Left ventricle myocardium inferior (tissue), 1 donor: ENCODE measurements around the gene MSI2. TPM values are rescaled to one million over a fixed set of nuclear protein-coding genes. Genes with fewer than 3 reads are reported as not detected.

ENCODE experiments used
- DNase-seq: peaks from one replicate; pipeline ENCODE4 v3.0.0-alpha.2; 2020
- H3K27ac ChIP-seq: fragments of 200-600 bp; replicated peaks from 2 replicates; pipeline ENCODE4 v1.8.0; 2021
- H3K27me3 ChIP-seq: fragments of 200-600 bp; 2 replicates; pipeline ENCODE4 v1.8.0; 2021; ENCODE audit warnings: low read depth
- H3K36me3 ChIP-seq: fragments of 200-600 bp; 2 replicates; pipeline ENCODE4 v1.8.0; 2021
- H3K4me1 ChIP-seq: fragments of 200-600 bp; 2 replicates; pipeline ENCODE4 v1.8.0; 2021
- H3K4me3 ChIP-seq: fragments of 200-600 bp; 2 replicates; pipeline ENCODE4 v1.8.0; 2021; ENCODE audit warnings: mild to moderate bottlenecking, moderate library complexity
- H3K9me3 ChIP-seq: fragments of 200-600 bp; replicated peaks from 2 replicates; pipeline ENCODE4 v1.8.0; 2021
- CTCF ChIP-seq: fragments of 200-600 bp; IDR thresholded peaks from 2 replicates; pipeline ENCODE4 v1.8.0; 2021; ENCODE audit warnings: antibody characterized with exemption, mild to moderate bottlenecking, borderline replicate concordance
- intact Hi-C: fragments of 100-400 bp; cut with micrococcal nuclease; formaldehyde crosslinking; loops from one replicate; pipeline ENCODE4 v1.11.0; 2022
- long read RNA-seq: library from polyadenylated mRNA; unstranded; transcript quantifications from one replicate; pipeline ENCODE4 v2.0.0, GENCODE V29; 2021
- total RNA-seq: library from RNA; stranded (reverse); fragmentation: NEBNext Ultra II Directional; extraction: Animal tissue kit (Norgen Biotek cat#: 25700); gene quantifications from one replicate; pipeline ENCODE4 v1.2.1, GENCODE V29; 2021
- donor health status: DM: no; HTN: yes; CAD: no; lungs with severe emphysema.

Gene MSI2
- total RNA-seq = 118 TPM
- long read RNA-seq, partial matches to known transcripts = 2 of 42 reads
- long read RNA-seq, other reads (novel, unspliced or antisense) = 38 of 42 reads

- no peak for TF ChIP-seq CTCF
- Histone ChIP-seq H3K4me1 (peaks cover 44% of the 10 kb centered on the region), H3K27ac (peak within 1 kb of the TSS; percentile 97), H3K9me3 (peaks cover 5% of the 10 kb centered on the region), H3K36me3 (peaks cover 12% of the 10 kb centered on the region), H3K27me3 (no peaks in the 10 kb centered on the region), H3K4me3 (peak within 1 kb of the TSS; percentile 98)
- intact Hi-C loops = no loop called here
- peak; percentile 95 for DNase-seq
These were observed at the start of gene MSI2 for GRCh38 chr17:57255776-57256681. Gene MSI2, plus strand, starts transcription at chr17:57256523. Its CDS starts 220 bp downstream, at chr17:57256743.

DNA sequence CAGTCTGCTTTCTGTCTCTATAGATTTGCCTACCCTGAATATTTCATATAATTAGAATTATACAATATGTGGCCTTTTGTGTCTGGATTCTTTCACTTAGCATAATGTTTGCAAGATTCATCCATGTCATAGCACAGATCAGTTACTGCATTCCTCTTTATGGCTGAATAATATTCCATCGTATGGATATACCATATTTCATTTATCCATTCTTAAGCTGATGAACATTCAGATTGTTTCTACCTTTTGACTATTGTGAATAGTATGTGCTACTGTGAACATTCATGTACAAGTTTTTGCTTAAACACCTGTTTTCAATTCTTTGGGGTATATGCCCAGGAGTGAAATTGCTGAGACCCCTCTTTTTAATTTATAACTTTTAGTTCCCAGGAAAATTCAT is 49.4 kb upstream of the MSI2 start:
- peaks cover 27% of the 10 kb centered on the region for H3K9me3 ChIP-seq
- no peak overlapping the region for H3K4me3 ChIP-seq
- peaks cover 4% of the 10 kb centered on the region for H3K27me3 ChIP-seq
- intact Hi-C loops = no loop called here
- DNase-seq = no peak
- H3K27ac ChIP-seq = no peak overlapping the region
- H3K4me1 ChIP-seq = no peaks in the 10 kb centered on the region
- H3K36me3 ChIP-seq = no peaks in the 10 kb centered on the region
- TF ChIP-seq CTCF = no peak

DNA sequence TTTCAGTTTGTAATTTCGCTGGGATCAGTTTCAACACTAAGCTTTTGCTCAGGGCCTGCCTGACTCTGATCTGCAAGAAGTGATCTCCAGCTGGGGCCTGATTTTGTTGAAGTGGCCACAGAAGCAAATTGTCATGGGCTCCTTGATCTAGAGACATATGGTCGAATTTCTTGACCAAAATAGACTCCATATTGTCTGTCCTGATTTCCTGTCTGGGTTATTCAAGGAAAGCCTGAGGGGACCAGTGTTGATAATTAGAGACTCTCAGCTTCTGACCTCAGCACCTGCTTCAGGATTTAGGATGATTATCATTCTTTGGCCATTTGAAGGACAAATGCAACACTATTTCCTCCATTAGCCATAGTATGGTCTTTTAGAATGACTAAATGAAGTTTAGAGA is 48.9 kb upstream of the MSI2 start:
- intact Hi-C loops = no loop called here
- Histone ChIP-seq H3K4me1 (no peaks in the 10 kb centered on the region), H3K4me3 (no peak overlapping the region), H3K36me3 (no peaks in the 10 kb centered on the region), H3K27ac (no peak overlapping the region), H3K27me3 (peaks cover 4% of the 10 kb centered on the region), H3K9me3 (peaks cover 27% of the 10 kb centered on the region)
- TF ChIP-seq CTCF = no peak
- no peak for DNase-seq

DNA sequence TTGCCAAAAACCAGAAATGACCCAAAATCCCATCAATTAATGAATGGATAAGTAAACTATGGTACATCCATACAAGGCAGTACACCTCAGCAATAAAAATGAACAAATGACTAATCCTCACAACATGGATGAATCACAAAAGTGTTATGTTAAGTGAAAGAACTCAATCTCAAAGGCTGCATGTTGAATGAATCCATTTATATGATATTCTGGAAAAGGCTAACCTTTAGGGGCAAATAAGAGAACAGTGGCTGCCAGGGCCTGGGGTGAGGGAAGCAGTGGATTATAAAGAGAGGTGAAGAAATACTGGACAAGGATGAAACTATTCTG is 46.1 kb upstream of the MSI2 start:
- Histone ChIP-seq H3K36me3 (no peaks in the 10 kb centered on the region), H3K9me3 (peaks cover 27% of the 10 kb centered on the region), H3K27me3 (no peaks in the 10 kb centered on the region), H3K27ac (no peak overlapping the region), H3K4me1 (no peaks in the 10 kb centered on the region), H3K4me3 (no peak overlapping the region)
- TF ChIP-seq CTCF = no peak
- DNase-seq = no peak
- intact Hi-C loops = no loop called here

DNA sequence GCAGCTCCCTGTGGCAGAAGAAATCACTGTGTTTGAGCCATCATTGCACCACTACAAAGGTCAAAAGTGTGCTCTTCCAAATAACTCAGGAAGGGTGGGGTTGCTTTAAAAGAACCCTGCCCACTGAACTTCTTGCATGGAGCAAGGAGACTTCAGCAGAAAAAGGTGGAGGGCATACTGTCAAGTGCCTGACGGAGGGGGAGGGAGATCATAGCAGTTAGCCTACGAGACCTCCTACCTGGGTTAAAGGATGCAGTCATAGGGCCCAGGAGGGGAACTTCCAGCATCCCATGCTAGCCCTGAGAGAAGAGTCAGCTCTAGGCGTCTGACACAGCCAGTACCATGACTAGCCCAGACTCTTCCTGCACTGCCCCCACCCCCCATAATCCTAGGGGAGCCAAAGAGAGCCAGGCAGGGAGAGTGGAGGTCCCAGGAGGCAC is 45.3 kb upstream of the MSI2 start:
- no peaks in the 10 kb centered on the region for H3K4me1 ChIP-seq
- H3K4me3 ChIP-seq = no peak overlapping the region
- peaks cover 27% of the 10 kb centered on the region for H3K9me3 ChIP-seq
- H3K36me3 ChIP-seq = no peaks in the 10 kb centered on the region
- no peaks in the 10 kb centered on the region for H3K27me3 ChIP-seq
- no peak for TF ChIP-seq CTCF
- DNase-seq = no peak
- intact Hi-C loops = no loop called here
- H3K27ac ChIP-seq = no peak overlapping the region
